Stimulated activated CD4-positive, alpha-beta T cell treated with anti-CD3 and anti-CD28 coated beads, Interleukin-4, amount 100 ng/mL, for 48 hours (primary cell): ENCODE data around the gene SLC13A2.

ENCODE experiments used
- DNase-seq, 2 donors: peaks; one replicate each; pipeline ENCODE4 v3.0.0-alpha.2; 2020; ENCODE audit warnings: low read depth in 2 of 2

Gene SLC13A2

GRCh38 chr17:28470914-28471366, 2.5 kb upstream of the SLC13A2 start:
- DNase-seq, result no peak

GRCh38 chr17:28471531-28472342, 1.7 kb upstream of the SLC13A2 start:
- DNase-seq, result no peak

DNA sequence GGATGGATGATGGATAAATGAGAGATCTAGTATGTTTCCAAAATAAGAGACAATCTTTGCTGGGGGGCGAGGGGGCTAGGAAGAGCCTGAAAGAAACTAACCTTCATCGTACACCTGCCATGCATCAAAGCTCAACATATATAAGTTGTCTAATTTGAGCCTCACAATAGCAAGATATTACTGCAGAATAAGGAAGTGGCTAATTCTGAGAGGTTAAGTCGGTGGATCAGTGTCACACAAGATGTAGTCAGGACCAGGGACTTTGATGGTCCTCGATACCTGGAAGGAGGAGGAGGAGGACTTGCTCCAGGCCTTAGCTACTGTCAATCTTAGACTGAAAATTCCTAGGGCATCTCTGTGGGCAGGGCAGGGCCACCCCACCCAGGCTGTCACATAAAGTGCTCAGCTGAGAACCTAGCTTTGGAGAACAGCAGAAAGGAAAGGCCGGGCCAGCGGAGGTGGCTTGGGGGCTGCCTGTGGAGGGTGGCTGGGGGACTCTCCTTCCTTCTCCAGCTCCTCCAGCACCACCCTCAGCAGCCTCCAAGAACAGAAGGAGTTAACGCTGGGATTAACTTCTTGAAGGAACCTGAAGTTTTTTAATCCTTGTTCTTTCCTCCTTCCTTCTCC, 460 bp upstream of the SLC13A2 start:
- DNase-seq, result no peak

- DNase-seq, result no peak
Measured at GRCh38 chr17:28474111-28474531, 677 bp downstream of the SLC13A2 start.

- DNase-seq, result no peak
Measured at GRCh38 chr17:28475151-28475900, 1.9 kb downstream of the SLC13A2 start.

DNA sequence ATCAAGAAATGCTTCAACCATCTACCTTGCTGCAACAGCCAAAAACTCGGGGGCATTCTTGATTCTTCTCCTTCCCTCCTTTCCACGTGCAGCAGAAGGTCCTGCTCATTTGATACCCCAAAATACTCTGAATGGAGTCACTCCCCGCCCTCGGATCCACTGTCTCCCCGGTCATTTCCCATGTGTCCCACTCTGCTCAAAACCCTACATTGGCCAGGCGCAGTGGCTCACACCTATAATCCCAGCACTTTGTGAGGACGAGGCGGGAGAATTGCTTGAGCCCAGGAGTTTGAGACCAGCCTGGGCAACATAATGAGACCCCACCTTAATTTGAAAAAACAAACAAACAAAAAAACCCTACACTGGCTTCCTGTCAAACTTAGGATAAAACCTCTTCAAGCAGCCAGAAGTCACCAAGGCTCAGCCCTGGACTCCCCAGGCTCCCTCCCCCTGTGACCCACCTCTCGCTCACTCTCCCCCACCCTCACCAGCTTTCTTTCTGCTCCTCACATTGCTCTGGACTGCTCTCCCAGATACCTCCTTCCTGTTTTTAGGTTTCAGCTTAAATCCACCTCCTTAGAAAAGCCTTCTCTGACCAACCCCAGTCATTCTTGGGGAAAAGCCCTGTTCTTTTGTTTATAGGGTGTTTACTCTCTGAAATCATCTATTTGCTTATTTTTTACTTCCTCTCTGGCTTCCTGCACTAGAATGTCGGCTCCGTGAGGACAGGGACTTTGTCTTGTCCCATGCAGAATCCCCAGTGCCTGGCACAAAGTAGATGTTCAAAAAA, 2.8 kb downstream of the SLC13A2 start:
- no peak for DNase-seq

GRCh38 chr17:28477928-28478327, 4.5 kb downstream of the SLC13A2 start:
- DNase-seq, result no peak

DNA sequence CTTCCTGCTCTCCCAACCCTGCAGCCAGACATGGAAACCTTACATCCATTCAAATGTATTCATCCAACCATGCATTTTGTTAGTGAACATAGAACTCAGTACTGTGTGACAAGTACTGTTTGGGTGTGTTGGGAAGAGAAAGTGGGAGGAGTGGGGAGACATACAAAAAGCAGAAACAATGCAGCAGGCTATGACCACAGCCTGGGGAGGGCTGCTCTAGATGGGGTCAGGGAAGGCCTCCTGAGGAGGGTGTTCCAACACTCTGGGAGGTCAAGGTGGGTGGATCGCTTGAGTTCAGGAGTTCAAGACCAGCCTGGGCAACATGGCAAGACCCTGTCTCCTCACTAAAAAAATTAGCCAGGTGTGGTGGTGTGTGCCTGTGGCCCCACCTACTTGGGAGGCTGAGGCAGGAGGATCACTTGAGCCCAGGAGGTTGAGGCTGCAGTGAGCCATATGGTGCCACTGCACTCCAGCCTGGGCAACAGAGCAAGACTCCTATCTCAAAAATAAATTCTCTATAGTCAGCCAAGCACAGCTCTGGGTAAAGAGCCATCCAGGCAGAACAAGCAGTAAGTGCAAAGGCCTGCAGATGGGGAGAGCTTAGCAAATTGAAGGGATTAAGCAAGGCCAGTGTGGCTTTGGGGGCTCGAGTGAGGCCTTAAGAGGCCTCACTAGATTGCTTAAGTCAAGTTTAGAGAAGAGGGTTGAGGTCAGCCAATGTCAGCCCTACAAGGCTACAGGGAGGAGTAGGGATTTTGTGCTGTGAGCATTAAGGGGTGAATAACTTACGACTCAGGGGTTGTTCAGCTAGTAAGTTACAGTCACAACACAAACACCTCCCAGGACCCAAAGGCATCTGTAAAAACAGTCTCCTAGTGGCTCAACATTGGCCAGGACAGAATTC, 5.5 kb downstream of the SLC13A2 start:
- no peak for DNase-seq

GRCh38 chr17:28480278-28480677, 6.8 kb downstream of the SLC13A2 start:
- DNase-seq, result no peak

GRCh38 chr17:28480799-28481571, 7.5 kb downstream of the SLC13A2 start:
- no peak for DNase-seq

DNA sequence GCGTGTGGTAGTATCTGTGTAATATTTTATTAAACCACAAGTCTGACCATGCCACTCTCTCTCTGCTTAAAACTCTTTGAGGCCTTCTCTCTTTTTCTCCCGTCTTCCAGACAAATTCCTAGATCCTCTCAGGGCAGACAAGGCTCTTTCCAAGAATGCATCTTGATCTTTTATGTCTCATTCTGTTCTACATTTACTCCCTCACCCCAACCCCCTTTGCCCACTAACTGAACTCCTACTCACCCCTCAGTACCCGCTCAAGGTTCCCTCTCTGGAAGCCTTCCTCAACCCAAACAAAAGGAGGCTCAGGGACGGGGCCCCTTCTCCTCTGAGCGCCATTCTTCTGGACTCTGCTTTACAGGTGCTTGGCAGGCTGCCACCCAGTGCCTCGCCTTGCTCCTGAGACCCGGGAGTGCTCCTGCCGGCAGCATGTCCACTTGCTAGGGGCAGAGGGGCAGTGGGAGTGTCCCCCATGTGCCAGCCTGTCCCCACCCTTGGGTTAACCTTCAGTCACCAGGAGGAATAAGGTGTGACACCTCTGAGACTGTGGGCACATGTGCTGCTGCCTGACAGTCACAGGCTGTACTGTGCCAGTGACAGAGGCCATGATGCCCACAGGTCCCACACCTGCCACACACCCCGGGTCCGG, 9.2 kb downstream of the SLC13A2 start:
- no peak for DNase-seq

DNA sequence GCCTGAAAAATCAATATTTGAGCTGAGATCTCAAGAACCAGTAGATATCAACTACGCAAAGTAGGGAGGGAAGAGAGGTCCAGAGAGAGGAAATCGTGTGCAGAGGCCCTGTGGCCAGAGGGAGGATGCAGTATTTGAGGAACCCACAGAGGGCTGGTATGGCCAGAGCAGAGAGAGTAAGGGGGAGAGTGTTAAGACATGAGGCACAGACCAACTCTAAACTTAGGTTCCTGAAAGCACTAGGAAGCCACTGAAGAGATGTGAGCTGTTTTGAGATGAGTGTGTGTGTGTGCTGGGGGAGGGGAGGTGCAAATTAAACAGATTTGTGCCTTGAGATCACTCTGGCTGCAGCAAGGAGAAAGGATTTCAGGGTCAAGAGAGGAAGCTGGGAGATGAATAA, 10.9 kb downstream of the SLC13A2 start:
- DNase-seq, result no peak

- no peak for DNase-seq
Measured at GRCh38 chr17:28485049-28485448, 11.6 kb downstream of the SLC13A2 start.

DNA sequence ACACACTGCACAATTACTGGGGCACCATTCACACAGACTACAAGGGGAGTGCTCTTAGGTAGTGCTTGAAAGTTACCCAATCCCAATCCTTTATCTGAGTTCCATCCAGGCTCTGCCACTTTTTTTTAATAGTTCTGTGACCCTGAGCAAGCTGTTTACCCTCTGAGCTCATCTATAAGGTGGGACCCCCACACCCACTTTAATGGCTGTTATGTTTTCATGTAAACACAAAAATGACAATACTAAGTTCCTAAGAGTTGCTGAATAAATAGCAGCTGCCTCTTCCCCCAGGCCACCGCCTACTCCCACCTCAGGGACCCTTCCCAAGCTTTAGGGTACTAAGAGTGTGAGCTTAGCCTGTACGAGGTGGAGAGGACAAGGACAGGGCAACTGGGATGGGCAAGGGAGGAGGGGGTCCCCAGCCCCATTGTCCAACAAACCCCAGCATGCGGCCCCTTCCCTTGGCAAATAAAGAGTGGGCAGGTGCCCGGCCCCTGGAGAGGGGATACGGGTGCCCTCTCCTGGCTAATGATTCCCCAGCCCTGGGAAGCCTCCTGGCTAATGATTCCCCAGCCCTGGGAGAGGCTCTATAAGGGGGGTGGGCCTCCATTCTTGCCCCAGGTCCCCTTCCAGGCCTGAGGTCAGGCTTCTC, 14.6 kb downstream of the SLC13A2 start:
- DNase-seq, result no peak

DNA sequence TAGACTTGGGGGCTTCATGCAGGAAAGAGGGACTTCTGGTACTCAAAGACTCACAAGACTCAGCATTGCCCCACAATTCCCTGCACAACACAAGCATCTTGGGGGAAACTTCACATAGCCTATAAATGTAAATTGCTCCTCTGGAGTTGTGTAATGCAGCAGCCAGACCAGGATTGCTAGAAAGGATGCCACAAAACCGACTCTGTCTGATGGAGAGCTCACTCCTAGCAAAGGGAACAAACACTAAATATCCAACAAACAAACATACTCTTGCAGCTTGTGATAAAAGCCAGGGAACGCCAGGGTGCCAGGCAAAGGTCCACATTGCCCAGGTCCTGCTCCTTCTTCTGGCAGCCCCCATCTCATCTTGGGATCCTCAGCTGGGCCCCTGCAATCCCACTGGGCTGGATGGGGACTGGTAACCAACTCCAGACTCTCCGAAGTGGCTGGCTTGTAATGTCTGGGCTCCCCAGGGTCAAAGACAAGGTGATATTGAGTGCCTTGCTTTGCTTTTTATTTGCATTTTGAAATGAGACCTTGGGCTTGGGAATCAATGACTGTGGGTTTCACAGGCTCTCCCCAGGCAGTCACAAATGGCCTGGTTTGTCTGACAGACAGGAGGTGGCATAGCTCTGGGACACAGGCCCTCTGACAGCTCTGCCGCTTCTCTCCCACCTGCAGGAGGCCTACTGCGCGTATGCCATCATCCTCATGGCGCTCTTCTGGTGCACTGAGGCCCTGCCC, 15.3 kb downstream of the SLC13A2 start:
- no peak for DNase-seq

GRCh38 chr17:28491286-28491685, 17.8 kb downstream of the SLC13A2 start:
- DNase-seq, result no peak

GRCh38 chr17:28491860-28492259, 18.4 kb downstream of the SLC13A2 start:
- no peak for DNase-seq
